ENCODE measurements around the gene ITSN1.
"Not testable (repeated sequence)": the region's sequence is repeated elsewhere in the genome, so short reads cannot be mapped to it uniquely, and the experiment has no call there.

Gene ITSN1

DNA sequence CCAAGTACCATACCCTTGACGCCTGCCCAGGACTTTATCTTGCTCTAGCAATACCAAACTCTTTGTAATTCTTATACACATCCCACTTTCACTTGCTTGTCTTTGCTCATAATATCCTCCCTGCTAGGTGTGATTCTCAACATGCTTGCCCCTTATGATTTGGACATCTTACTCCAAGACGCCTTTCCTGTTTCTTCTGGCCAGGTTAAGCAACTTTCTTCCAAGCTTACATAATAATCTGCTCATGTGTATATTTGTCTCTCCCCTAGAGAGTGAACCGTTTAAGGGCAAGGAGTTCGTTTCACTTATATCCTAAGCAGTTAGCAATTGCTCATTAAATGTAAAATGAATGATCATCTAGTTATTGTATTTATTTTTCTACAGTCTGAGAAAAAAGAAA, 22.6 kb upstream of the ITSN1 start:
- H3K27ac ChIP-seq, result no peak overlapping the region
- no peak for DNase-seq (ENCODE audit: low spot score)
- ChIA-PET CTCF (no interaction called here), POLR2A (ENCODE audit: low non-redundant PET) (interaction anchor here (0.6 kb wide), 1 partner anchor 9 kb away, joined by 3 read pairs; no protein-coding TSS in a partner anchor)
- TF ChIP-seq, protein P1, sequence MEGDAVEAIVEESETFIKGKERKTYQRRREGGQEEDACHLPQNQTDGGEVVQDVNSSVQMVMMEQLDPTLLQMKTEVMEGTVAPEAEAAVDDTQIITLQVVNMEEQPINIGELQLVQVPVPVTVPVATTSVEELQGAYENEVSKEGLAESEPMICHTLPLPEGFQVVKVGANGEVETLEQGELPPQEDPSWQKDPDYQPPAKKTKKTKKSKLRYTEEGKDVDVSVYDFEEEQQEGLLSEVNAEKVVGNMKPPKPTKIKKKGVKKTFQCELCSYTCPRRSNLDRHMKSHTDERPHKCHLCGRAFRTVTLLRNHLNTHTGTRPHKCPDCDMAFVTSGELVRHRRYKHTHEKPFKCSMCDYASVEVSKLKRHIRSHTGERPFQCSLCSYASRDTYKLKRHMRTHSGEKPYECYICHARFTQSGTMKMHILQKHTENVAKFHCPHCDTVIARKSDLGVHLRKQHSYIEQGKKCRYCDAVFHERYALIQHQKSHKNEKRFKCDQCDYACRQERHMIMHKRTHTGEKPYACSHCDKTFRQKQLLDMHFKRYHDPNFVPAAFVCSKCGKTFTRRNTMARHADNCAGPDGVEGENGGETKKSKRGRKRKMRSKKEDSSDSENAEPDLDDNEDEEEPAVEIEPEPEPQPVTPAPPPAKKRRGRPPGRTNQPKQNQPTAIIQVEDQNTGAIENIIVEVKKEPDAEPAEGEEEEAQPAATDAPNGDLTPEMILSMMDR (conservative IDR thresholded peaks at IDR 0.05; ENCODE audit: low read depth), result no peak

DNA sequence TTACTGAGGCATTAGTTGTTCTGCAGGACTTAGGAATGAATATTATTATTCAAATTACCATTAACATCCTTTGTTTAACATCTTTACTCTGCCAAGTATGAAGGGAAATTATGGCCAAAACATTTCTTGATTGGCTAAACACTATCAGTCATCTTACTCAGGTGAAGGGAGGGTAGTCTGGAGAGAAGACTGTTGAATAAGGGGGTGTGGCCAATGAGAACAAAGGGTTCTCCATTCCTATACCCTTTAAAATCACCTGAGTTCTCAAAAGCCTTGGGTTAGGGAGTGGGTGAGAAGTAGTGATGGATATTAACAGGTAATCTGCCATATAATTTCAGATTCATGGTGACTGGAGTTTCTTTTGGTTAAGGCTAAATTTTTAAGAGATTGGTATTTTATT, 20.0 kb upstream of the ITSN1 start:
- no peak overlapping the region for H3K27ac ChIP-seq
- TF ChIP-seq, protein P1 (conservative IDR thresholded peaks at IDR 0.05; ENCODE audit: low read depth), result no peak
- ChIA-PET CTCF (no interaction called here), POLR2A (ENCODE audit: low non-redundant PET) (no interaction called here)
- no peak for DNase-seq (ENCODE audit: low spot score)

DNA sequence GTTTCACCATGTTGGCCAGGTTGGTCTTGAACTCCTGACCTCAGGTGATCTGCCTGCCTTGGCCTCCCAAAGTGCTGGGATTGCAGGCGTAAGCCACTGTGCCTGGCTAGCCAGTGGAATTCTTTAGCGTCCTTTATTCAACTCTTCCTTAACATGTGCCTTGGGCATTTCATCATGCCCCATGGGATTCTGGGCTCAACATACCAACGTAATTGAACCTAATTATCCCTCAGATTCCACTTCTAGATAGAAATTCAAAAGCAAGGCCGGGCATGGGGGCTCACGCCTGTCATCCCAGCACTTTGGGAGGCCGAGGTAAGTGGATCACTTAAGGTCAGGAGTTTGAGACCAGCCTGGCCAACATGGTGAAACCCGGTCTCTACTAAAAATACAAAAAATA, 16.1 kb upstream of the ITSN1 start:
- CTCF ChIA-PET; POLR2A ChIA-PET (ENCODE audit: low non-redundant PET); H3K27ac ChIP-seq; DNase-seq (ENCODE audit: low spot score): not testable (repeated sequence)

DNA sequence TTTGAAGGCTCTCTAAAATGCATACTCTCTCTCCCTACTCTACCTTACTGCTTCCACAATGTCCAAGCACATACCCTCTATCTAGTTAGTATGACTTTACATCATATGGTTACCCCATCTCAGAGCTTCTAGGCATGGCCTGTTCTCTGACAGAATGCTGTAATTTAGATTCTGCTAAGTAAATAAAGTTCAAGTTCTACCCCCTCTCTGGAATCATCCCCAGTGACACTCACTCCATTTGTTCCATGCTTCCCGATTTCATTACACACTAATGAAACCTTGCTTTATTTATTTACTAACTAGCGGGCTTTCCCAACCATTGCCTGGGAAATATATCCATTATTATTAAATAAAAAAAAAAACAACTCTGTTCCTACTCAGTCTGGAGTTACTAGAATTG, 8.0 kb upstream of the ITSN1 start:
- H3K27ac ChIP-seq, result no peak overlapping the region
- ChIA-PET POLR2A (ENCODE audit: low non-redundant PET) (no interaction called here), CTCF (interaction anchor here (0.7 kb wide), 1 partner anchor 77 kb away, joined by 4 read pairs; no protein-coding TSS in a partner anchor)
- no peak for DNase-seq (ENCODE audit: low spot score)
- TF ChIP-seq, protein P1 (conservative IDR thresholded peaks at IDR 0.05; ENCODE audit: low read depth), result no peak

DNA sequence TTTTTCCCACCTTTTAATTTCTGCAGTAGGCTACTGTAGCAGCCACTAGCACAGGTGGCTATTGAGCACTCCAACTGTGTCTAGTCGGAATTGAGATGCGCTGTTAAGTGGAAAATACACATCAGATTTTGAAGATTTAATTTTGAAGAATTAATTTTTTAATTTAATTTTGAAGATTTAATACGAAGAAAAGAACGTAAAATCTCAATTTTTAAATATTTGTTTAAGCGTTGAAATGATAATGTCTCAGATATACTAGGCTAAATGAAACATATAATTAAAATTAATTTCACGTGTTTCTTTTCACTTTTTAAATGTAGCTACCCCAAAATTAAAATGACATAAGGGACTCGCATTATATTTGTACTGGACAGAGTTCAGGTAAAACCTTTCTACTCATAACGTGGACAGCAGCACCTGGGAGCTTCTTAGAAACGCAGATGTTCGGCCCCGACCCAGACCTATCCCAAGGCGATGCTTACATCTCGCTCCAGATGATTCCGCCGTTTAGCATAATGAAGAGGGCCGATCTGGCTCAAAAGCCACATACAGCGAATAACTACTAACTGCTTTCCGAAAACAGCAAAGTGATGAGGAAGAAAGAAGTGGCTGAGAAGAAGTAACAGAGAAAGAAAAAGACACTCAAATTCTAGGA, 1.5 kb upstream of the ITSN1 start:
- POLR2A ChIA-PET (ENCODE audit: low non-redundant PET), result no interaction called here
- CTCF ChIA-PET, result interaction anchor here (0.5 kb wide), 1 partner anchor 547 kb away, joined by 3 read pairs; no protein-coding TSS in a partner anchor
- peak overlapping the region; percentile 86 for H3K27ac ChIP-seq
- TF ChIP-seq, protein P1 (conservative IDR thresholded peaks at IDR 0.05; ENCODE audit: low read depth), result no peak
- peak; percentile 34 for DNase-seq (ENCODE audit: low spot score)

DNA sequence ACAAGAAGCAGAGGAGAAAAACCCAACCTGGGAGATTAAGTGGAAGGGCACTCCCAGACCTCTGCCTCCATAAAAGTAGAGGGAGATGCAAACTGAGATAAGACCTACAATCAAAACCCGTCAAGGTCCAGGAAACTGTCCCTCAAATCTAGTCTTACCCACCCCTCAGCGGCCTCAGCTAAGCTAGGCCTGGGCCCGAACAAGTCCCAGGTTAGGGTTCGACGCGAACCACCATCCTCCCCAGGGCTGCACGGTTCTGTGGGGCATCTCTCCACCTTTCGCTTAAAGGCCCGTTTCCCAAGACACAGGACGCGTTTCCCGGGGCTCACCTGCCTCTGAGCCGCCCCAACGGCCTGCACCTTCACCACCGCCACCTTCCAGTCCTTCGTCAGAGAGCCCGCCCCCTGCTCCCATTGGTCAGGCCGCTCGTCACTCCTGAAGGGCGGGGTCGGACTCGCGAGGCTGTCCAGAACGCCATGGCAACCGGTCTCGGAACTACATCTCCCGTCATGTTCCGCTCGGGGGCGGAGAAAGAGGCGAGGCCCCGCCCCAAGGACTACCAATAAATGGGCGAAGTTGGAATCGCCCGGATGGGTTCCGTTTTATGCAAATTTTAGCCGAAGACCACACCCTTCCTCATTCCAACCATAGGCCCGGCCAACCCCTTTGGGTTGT, 812 bp upstream of the ITSN1 start, which contains the start of gene CRYZL1:
CRYZL1 (minus strand) TSS at position 390 of the 675 bp plus-strand sequence. CDS start 10,190 bp downstream, outside the sequence.
- peak within 1 kb of the TSS; percentile 86 for H3K27ac ChIP-seq
- ChIA-PET CTCF (interaction anchor here (0.5 kb wide), 1 partner anchor 546 kb away, joined by 3 read pairs; no protein-coding TSS in a partner anchor), POLR2A (ENCODE audit: low non-redundant PET) (no interaction called here)
- TF ChIP-seq, protein P1 (conservative IDR thresholded peaks at IDR 0.05; ENCODE audit: low read depth), result no peak
- peak; percentile 97 for DNase-seq (ENCODE audit: low spot score)

All from RWPE1 (cell line).